ENCODE measurements around the gene TSHZ3.

DNA sequence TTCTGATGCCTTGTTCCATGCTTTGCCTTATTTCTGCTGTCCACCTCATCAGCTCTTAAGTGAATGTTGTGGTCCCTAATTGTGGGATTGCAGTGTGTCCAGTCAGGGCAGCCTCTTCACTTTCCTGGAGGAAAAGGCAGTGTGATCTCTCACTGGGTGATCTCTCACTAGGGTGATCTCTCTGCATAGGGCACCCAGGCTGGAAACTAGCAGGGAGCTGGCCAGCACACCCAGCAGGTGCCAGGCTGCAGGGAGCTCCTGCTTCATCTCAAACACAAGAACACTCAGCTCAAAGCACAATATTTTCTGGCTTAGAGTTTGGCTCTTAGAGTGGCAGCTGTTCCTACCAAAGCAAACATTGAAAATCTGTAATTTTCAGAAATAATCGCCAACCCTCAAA, 36.5 kb upstream of the TSHZ3 start:
- TF ChIP-seq, protein P1, sequence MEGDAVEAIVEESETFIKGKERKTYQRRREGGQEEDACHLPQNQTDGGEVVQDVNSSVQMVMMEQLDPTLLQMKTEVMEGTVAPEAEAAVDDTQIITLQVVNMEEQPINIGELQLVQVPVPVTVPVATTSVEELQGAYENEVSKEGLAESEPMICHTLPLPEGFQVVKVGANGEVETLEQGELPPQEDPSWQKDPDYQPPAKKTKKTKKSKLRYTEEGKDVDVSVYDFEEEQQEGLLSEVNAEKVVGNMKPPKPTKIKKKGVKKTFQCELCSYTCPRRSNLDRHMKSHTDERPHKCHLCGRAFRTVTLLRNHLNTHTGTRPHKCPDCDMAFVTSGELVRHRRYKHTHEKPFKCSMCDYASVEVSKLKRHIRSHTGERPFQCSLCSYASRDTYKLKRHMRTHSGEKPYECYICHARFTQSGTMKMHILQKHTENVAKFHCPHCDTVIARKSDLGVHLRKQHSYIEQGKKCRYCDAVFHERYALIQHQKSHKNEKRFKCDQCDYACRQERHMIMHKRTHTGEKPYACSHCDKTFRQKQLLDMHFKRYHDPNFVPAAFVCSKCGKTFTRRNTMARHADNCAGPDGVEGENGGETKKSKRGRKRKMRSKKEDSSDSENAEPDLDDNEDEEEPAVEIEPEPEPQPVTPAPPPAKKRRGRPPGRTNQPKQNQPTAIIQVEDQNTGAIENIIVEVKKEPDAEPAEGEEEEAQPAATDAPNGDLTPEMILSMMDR (conservative IDR thresholded peaks at IDR 0.05; ENCODE audit: low read depth, low read length): no peak
- no peak for TF ChIP-seq EZH2 (IDR thresholded peaks at IDR 0.05; ENCODE audit: borderline replicate concordance, low read depth, low read length, poor library complexity, severe bottlenecking)
